Liver (tissue), 9 donors: ENCODE data around the gene ACKR3. TPM values are rescaled to one million over a fixed set of nuclear protein-coding genes. Genes with fewer than 3 reads are reported as not detected.

Source experiments
- DNase-seq: peaks from one replicate; pipeline ENCODE4 v3.0.0-alpha.2; 2017; ENCODE audit warnings: low spot score
- H3K27ac ChIP-seq, 2 donors: one replicate each; pipeline ENCODE4 v1.7.0; 2013; ENCODE audit warnings: inconsistent platforms in 2 of 2, low read length in 2 of 2, control low read depth in 1 of 2, low read depth in 1 of 2, mild to moderate bottlenecking in 1 of 2
- H3K27me3 ChIP-seq, 4 donors: one replicate each; pipeline versions ENCODE4 v1.6.1 to v1.7.0; 2013; ENCODE audit warnings: low read length in 3 of 4, inconsistent platforms in 1 of 4, mild to moderate bottlenecking in 1 of 4, moderate library complexity in 1 of 4; ENCODE audit not compliant: control insufficient read depth in 4 of 4, insufficient read depth in 4 of 4
- H3K36me3 ChIP-seq, 4 donors: one replicate each; pipeline versions ENCODE4 v1.6.1 to v1.7.0; 2013; ENCODE audit warnings: low read length in 3 of 4, mild to moderate bottlenecking in 3 of 4, low read depth in 1 of 4, moderate library complexity in 1 of 4; ENCODE audit not compliant: control insufficient read depth in 4 of 4, insufficient read depth in 3 of 4
- H3K4me1 ChIP-seq, 4 donors: one replicate each; pipeline versions ENCODE4 v1.6.1 to v1.7.0; 2013; ENCODE audit warnings: low read length in 3 of 4, mild to moderate bottlenecking in 3 of 4, moderate library complexity in 1 of 4; ENCODE audit not compliant: control insufficient read depth in 4 of 4, insufficient read depth in 4 of 4
- H3K4me3 ChIP-seq, 3 donors: one replicate each; pipeline versions ENCODE4 v1.6.1 to v1.7.0; 2013; ENCODE audit warnings: low read length in 3 of 3, control low read depth in 1 of 3, low read depth in 1 of 3, mild to moderate bottlenecking in 1 of 3
- H3K9ac ChIP-seq, 2 donors: one replicate each; pipeline ENCODE4 v1.7.0; 2013; ENCODE audit warnings: low read length in 2 of 2, mild to moderate bottlenecking in 2 of 2, moderate library complexity in 2 of 2, control low read depth in 1 of 2, low read depth in 1 of 2
- H3K9me3 ChIP-seq, 4 donors: one replicate each; pipeline versions ENCODE4 v1.6.1 to v1.7.0; 2013; ENCODE audit warnings: low read length in 3 of 4; ENCODE audit not compliant: control insufficient read depth in 4 of 4
- FOXA1 ChIP-seq: IDR thresholded peaks from 2 replicates; pipeline ENCODE4 v1.6.1; 2016; ENCODE audit warnings: antibody characterized with exemption
- FOXA2 ChIP-seq: IDR thresholded peaks from 2 replicates; pipeline ENCODE4 v1.6.1; 2016; ENCODE audit warnings: antibody characterized with exemption
- GABPA ChIP-seq, 2 donors: IDR thresholded peaks in 1 of 2; conservative IDR thresholded peaks in 1 of 2; 2 replicates each; pipeline ENCODE4 v1.6.1; 2016; ENCODE audit warnings: antibody characterized with exemption in 2 of 2, mild to moderate bottlenecking in 1 of 2, moderate library complexity in 1 of 2
- HNF4A ChIP-seq, 2 donors: conservative IDR thresholded peaks; 2 replicates each; pipeline ENCODE4 v1.6.1; 2016; ENCODE audit warnings: antibody characterized with exemption in 2 of 2, mild to moderate bottlenecking in 2 of 2
- HNF4G ChIP-seq: IDR thresholded peaks from 2 replicates; pipeline ENCODE4 v1.6.1; 2016; ENCODE audit warnings: antibody characterized with exemption
- JUND ChIP-seq, 2 donors: IDR thresholded peaks; 2 replicates each; pipeline ENCODE4 v1.6.1; 2016; ENCODE audit warnings: antibody characterized with exemption in 2 of 2
- NR2F2 ChIP-seq: IDR thresholded peaks from 2 replicates; pipeline ENCODE4 v1.6.1; 2016; ENCODE audit warnings: antibody characterized with exemption
- RAD21 ChIP-seq, 2 donors: IDR thresholded peaks; 2 replicates each; pipeline ENCODE4 v1.6.1; 2016; ENCODE audit warnings: antibody characterized with exemption in 2 of 2, mild to moderate bottlenecking in 2 of 2
- RXRA ChIP-seq, 2 donors: IDR thresholded peaks; 2 replicates each; pipeline ENCODE4 v1.6.1; 2017 to 2018; ENCODE audit warnings: antibody characterized with exemption in 2 of 2, mild to moderate bottlenecking in 1 of 2
- SP1 ChIP-seq: IDR thresholded peaks from 2 replicates; pipeline ENCODE4 v1.6.1; 2018; ENCODE audit warnings: antibody characterized with exemption, mild to moderate bottlenecking
- YY1 ChIP-seq: IDR thresholded peaks from 2 replicates; pipeline ENCODE4 v1.6.1; 2016; ENCODE audit warnings: antibody characterized with exemption, mild to moderate bottlenecking
- WGBS: extraction: QIAGEN DNeasy Blood & Tissue Kit; methylation state at CpG from one replicate; pipeline ENCODE4 v1.1.7; 2013; 5-methylcytosine and 5-hydroxymethylcytosine counted together
- polyA plus RNA-seq, 2 donors: library from polyadenylated mRNA; stranded (reverse) in 1 of 2; unstranded in 1 of 2; fragments of 200-250 nt in 1 of 2; fragments of >200 nt in 1 of 2; fragmentation: Nextera tagmentation in 1 of 2; extraction: Ambion mirVana in 1 of 2; gene quantifications; one replicate each; pipeline versions ENCODE4 v1.2.1 to v1.2.3, GENCODE V29; 2013 to 2015
- total RNA-seq, 2 donors: library from RNA; depleted of rRNA; stranded (reverse); fragments of >200 nt; gene quantifications; one replicate each; pipeline ENCODE4 v1.2.3, GENCODE V29; 2014
- TF ChIP-seq, protein P1 (sequence below): IDR thresholded peaks from 2 replicates; pipeline ENCODE4 v1.6.1; 2016; ENCODE audit warnings: antibody characterized with exemption
- TF ChIP-seq, protein P2 (sequence below): fragments of 150-350 bp; IDR thresholded peaks from 2 replicates; pipeline ENCODE4 v1.5.1; 2017; ENCODE audit warnings: improper control_type of control experiment, low read depth, low read length; ENCODE audit not compliant: missing input control
- TF ChIP-seq, protein P3 (sequence below): IDR thresholded peaks from 2 replicates; pipeline ENCODE4 v1.6.1; 2016; ENCODE audit warnings: antibody characterized with exemption, mild to moderate bottlenecking
- TF ChIP-seq, protein P4 (sequence below): IDR thresholded peaks from 2 replicates; pipeline ENCODE4 v1.6.1; 2016; ENCODE audit warnings: antibody characterized with exemption
- donor health status: healthy.
- donor health status: healthy.
- donor health status: healthy.
- donor health status: healthy.
- donor health status: healthy.

Gene ACKR3
- total and polyA plus RNA-seq, 4 donors, result 1.6 to 6.0 (median 3.0) TPM

DNA sequence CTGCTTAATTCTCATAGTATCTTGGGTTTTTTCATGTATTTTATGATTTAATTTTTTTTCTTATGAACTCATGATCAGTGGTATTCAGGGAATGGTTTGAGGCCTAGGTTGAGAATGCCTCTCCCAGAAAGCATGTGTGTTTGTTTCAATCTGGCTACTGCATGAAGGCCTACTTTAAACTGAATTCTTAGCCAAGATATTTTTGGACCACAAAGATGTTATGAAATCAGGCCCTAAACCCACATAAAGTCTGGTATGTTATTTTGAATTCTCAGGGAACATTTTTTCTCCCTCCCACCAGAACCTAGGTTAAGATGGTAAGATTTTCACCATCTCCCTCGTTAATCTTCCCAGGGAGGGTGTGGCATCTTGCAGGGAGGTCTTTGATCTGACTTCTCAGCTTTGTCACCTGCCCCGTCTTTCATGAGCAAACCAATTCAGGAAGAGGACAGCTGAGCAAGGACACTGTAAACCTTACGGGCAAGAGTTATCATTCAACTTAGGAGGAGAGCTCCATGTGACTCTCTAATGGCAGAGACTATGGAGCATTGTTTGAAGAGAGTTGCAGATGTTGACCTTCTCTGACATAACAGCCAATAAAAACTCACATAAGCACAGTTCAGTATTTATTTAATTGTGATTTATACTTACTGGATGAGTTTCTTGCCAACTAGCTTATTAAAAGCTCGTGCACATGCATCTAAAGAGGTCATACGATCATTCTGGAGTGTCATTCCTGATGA is 21.3 kb upstream of the ACKR3 start:
- Histone ChIP-seq H3K9me3 (no peaks in the 10 kb centered on the region), H3K4me1 (no peaks in the 10 kb centered on the region), H3K27ac (no peak overlapping the region), H3K27me3 (no peaks in the 10 kb centered on the region), H3K9ac (no peak overlapping the region), H3K36me3 (no peaks in the 10 kb centered on the region), H3K4me3 (no peak overlapping the region)
- DNase-seq, result no peak
- TF ChIP-seq HNF4G, result no peak
- TF ChIP-seq FOXA2, result no peak
- TF ChIP-seq, protein P1, sequence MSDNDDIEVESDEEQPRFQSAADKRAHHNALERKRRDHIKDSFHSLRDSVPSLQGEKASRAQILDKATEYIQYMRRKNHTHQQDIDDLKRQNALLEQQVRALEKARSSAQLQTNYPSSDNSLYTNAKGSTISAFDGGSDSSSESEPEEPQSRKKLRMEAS, result no peak
- no peak for TF ChIP-seq NR2F2
- no peak for TF ChIP-seq JUND (IDR thresholded peaks at IDR 0.05)
- no peak for TF ChIP-seq RAD21 (IDR thresholded peaks at IDR 0.05)
- TF ChIP-seq RXRA (IDR thresholded peaks at IDR 0.05), result no peak
- no peak for TF ChIP-seq SP1
- TF ChIP-seq, protein P2, sequence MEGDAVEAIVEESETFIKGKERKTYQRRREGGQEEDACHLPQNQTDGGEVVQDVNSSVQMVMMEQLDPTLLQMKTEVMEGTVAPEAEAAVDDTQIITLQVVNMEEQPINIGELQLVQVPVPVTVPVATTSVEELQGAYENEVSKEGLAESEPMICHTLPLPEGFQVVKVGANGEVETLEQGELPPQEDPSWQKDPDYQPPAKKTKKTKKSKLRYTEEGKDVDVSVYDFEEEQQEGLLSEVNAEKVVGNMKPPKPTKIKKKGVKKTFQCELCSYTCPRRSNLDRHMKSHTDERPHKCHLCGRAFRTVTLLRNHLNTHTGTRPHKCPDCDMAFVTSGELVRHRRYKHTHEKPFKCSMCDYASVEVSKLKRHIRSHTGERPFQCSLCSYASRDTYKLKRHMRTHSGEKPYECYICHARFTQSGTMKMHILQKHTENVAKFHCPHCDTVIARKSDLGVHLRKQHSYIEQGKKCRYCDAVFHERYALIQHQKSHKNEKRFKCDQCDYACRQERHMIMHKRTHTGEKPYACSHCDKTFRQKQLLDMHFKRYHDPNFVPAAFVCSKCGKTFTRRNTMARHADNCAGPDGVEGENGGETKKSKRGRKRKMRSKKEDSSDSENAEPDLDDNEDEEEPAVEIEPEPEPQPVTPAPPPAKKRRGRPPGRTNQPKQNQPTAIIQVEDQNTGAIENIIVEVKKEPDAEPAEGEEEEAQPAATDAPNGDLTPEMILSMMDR, result no peak
- TF ChIP-seq HNF4A (conservative IDR thresholded peaks at IDR 0.05), result no peak
- no peak for TF ChIP-seq GABPA (IDR thresholded peaks at IDR 0.05 in 1 of 2, conservative IDR thresholded peaks at IDR 0.05 in 1 of 2)
- TF ChIP-seq, protein P3, sequence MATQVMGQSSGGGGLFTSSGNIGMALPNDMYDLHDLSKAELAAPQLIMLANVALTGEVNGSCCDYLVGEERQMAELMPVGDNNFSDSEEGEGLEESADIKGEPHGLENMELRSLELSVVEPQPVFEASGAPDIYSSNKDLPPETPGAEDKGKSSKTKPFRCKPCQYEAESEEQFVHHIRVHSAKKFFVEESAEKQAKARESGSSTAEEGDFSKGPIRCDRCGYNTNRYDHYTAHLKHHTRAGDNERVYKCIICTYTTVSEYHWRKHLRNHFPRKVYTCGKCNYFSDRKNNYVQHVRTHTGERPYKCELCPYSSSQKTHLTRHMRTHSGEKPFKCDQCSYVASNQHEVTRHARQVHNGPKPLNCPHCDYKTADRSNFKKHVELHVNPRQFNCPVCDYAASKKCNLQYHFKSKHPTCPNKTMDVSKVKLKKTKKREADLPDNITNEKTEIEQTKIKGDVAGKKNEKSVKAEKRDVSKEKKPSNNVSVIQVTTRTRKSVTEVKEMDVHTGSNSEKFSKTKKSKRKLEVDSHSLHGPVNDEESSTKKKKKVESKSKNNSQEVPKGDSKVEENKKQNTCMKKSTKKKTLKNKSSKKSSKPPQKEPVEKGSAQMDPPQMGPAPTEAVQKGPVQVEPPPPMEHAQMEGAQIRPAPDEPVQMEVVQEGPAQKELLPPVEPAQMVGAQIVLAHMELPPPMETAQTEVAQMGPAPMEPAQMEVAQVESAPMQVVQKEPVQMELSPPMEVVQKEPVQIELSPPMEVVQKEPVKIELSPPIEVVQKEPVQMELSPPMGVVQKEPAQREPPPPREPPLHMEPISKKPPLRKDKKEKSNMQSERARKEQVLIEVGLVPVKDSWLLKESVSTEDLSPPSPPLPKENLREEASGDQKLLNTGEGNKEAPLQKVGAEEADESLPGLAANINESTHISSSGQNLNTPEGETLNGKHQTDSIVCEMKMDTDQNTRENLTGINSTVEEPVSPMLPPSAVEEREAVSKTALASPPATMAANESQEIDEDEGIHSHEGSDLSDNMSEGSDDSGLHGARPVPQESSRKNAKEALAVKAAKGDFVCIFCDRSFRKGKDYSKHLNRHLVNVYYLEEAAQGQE, result no peak
- TF ChIP-seq, protein P4, sequence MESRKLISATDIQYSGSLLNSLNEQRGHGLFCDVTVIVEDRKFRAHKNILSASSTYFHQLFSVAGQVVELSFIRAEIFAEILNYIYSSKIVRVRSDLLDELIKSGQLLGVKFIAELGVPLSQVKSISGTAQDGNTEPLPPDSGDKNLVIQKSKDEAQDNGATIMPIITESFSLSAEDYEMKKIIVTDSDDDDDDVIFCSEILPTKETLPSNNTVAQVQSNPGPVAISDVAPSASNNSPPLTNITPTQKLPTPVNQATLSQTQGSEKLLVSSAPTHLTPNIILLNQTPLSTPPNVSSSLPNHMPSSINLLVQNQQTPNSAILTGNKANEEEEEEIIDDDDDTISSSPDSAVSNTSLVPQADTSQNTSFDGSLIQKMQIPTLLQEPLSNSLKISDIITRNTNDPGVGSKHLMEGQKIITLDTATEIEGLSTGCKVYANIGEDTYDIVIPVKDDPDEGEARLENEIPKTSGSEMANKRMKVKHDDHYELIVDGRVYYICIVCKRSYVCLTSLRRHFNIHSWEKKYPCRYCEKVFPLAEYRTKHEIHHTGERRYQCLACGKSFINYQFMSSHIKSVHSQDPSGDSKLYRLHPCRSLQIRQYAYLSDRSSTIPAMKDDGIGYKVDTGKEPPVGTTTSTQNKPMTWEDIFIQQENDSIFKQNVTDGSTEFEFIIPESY, result no peak
- 83% methylated on average over 5 of the region's 5 CpGs for WGBS

DNA sequence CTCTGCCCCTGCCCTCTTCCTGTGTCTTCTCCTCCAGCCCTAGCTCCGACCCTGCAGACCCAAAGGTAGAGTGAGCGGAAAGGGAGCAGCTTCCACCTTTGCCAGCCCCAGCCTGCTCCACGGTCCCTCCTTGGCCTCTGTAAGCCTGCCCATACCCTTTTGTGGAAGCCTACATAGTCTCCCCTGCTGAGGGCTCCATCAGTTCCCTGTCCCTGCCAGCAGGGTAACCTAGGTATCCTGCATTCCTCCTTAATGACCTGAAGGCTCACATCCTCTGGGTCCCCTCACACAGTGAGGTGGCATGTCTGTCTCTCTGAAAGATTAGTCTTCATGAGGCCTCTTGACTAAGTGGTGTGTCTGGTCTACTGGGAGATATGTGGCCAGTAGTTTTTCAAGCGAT is 20.5 kb upstream of the ACKR3 start:
- WGBS, result 91% methylated on average over 4 of the region's 4 CpGs
- H3K9me3 ChIP-seq, result no peaks in the 10 kb centered on the region
- H3K4me1 ChIP-seq, result no peaks in the 10 kb centered on the region
- no peak overlapping the region for H3K9ac ChIP-seq
- DNase-seq, result no peak
- H3K36me3 ChIP-seq, result no peaks in the 10 kb centered on the region
- H3K27me3 ChIP-seq, result no peaks in the 10 kb centered on the region
- H3K27ac ChIP-seq, result no peak overlapping the region
- H3K4me3 ChIP-seq, result no peak overlapping the region
- TF ChIP-seq, protein P1, result no peak
- TF ChIP-seq, protein P2, result no peak
- TF ChIP-seq RXRA (IDR thresholded peaks at IDR 0.05) (no peak), FOXA1 (no peak), YY1 (no peak), HNF4A (conservative IDR thresholded peaks at IDR 0.05) (no peak)
- TF ChIP-seq, protein P4, result no peak
